K562 (cell line): ENCODE measurements around the gene CDC42BPB. TPM values are rescaled to one million over a fixed set of nuclear protein-coding genes. Genes with fewer than 3 reads are reported as not detected.

Experiments used
- C11orf30 ChIP-seq: fragments of 450-650 bp; IDR thresholded peaks from 2 replicates; pipeline ENCODE4 v1.6.1; 2016; ENCODE audit warnings: low read depth, mild to moderate bottlenecking
- CSDE1 ChIP-seq, 2 experiments: fragments of 450-650 bp; IDR thresholded peaks; 2 replicates each; pipeline ENCODE4 v1.6.1; 2016; ENCODE audit warnings: mild to moderate bottlenecking in 1 of 2
- EWSR1 ChIP-seq: fragments of 450-650 bp; IDR thresholded peaks from 2 replicates; pipeline ENCODE4 v1.6.1; 2018; ENCODE audit warnings: borderline replicate concordance, mild to moderate bottlenecking, low read depth, moderate library complexity; ENCODE audit not compliant: partially characterized antibody
- NBN ChIP-seq: fragments of 450-650 bp; IDR thresholded peaks from 2 replicates; pipeline ENCODE4 v1.6.1; 2016; ENCODE audit warnings: low read depth, mild to moderate bottlenecking
- SIX5 ChIP-seq, 2 experiments: IDR thresholded peaks; 2 replicates each; pipeline ENCODE4 v1.6.1; 2011; ENCODE audit warnings: low read length in 2 of 2, borderline replicate concordance in 1 of 2, low read depth in 1 of 2, mild to moderate bottlenecking in 1 of 2, moderate library complexity in 1 of 2; ENCODE audit not compliant: insufficient read depth in 1 of 2
- SMAD1 ChIP-seq: fragments of 150-350 bp; IDR thresholded peaks from 2 replicates; pipeline ENCODE4 v1.6.1; 2014; ENCODE audit warnings: low read length, low read depth; ENCODE audit not compliant: partially characterized antibody
- SMAD2 ChIP-seq: fragments of 150-350 bp; IDR thresholded peaks from 2 replicates; pipeline ENCODE4 v1.6.1; 2014; ENCODE audit warnings: low read depth, mild to moderate bottlenecking, low read length
- SREBF2 ChIP-seq: sonication (generic); formaldehyde crosslinking; IDR thresholded peaks from 2 replicates; pipeline ENCODE4 v1.4.0; 2020; ENCODE audit warnings: mild to moderate bottlenecking, missing genetic modification reagents
- ZNF143 ChIP-seq: sonication (generic); formaldehyde crosslinking; IDR thresholded peaks from 2 replicates; pipeline ENCODE4 v1.9.0; 2022; ENCODE audit warnings: mild to moderate bottlenecking, missing genetic modification reagents
- ZNF586 ChIP-seq: fragments of 450-650 bp; formaldehyde crosslinking; conservative IDR thresholded peaks from 2 replicates; pipeline ENCODE4 v1.4.0; 2020; ENCODE audit warnings: mild to moderate bottlenecking, moderate library complexity
- polyA plus RNA-seq, 8 experiments: library from polyadenylated mRNA; depleted of rRNA in 4 of 8; stranded (reverse) in 5 of 8; unstranded in 3 of 8; fragments of >200 nt; fragmentation: Nextera tagmentation in 2 of 8; fragmentation: Illumina TruSeq in 1 of 8; extraction: Ambion mirVana in 2 of 8; extraction: Trizol in 1 of 8; gene quantifications; 2 replicates each; pipeline versions ENCODE4 v1.2.1 to v1.2.3, GENCODE V29; 2011 to 2014; ENCODE audit warnings: inconsistent platforms in 1 of 8, missing spikeins in 1 of 8
- total RNA-seq, 7 experiments: library from RNA; depleted of rRNA in 6 of 7; stranded (reverse); fragments of >200 nt in 6 of 7; fragmentation: Illumina TruSeq in 2 of 7; extraction: Trizol in 2 of 7; gene quantifications; 2 replicates each; pipeline versions ENCODE4 v1.2.1 to v1.2.3, GENCODE V29; 2011 to 2021; ENCODE audit warnings: low replicate concordance in 1 of 7
- TF ChIP-seq, protein P1 (sequence below), 2 experiments: fragments of 450-650 bp; IDR thresholded peaks; 2 replicates each; pipeline ENCODE4 v1.6.1; 2016; ENCODE audit warnings: mild to moderate bottlenecking in 2 of 2, borderline replicate concordance in 1 of 2, low read depth in 1 of 2, moderate library complexity in 1 of 2
- TF ChIP-seq, protein P2 (sequence below), 3 experiments: IDR thresholded peaks in 2 of 3; conservative IDR thresholded peaks in 1 of 3; 2 replicates each; pipeline ENCODE4 v1.5.1; 2011 to 2012; ENCODE audit warnings: low read length in 3 of 3, mild to moderate bottlenecking in 3 of 3, control low read depth in 2 of 3, improper control_type of control experiment in 1 of 3, inconsistent platforms in 1 of 3, low read depth in 1 of 3, mixed read lengths in 1 of 3, moderate library complexity in 1 of 3; ENCODE audit not compliant: insufficient read depth in 2 of 3
- TF ChIP-seq, protein P3 (sequence below): fragments of 450-650 bp; formaldehyde crosslinking; IDR thresholded peaks from 2 replicates; pipeline ENCODE4 v1.4.0; 2022; ENCODE audit warnings: mild to moderate bottlenecking, moderate library complexity
- TF ChIP-seq, protein P4 (sequence below): sonication (generic); formaldehyde crosslinking; IDR thresholded peaks from 2 replicates; pipeline ENCODE4 v1.8.1; 2023; ENCODE audit warnings: mild to moderate bottlenecking, missing genetic modification reagents

Gene CDC42BPB
- total and polyA plus RNA-seq, 9 of the 15 experiments (the other 6 are each of a cell fraction or from before 2014, with no cell fraction given) = 0.07 to 24.3 (median 12.6) TPM

DNA sequence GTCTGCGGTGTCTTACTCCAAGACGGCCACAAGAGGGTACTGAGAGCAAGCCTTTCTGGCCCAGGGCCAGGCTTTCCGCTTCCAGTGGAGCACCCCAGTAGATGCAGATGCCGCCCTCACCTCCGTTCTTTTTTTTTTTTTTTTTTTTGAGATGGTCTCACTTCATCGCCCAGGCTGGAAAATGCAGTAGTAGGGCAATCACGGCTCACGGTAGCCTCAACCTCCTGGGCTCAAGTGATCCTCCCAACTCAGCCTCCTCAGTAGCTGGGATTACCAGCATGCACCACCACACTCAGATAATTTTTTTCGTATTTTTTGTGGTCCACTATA lies 21.0 kb upstream of the CDC42BPB start (continued):
- no peak for TF ChIP-seq NBN
- TF ChIP-seq, protein P1, sequence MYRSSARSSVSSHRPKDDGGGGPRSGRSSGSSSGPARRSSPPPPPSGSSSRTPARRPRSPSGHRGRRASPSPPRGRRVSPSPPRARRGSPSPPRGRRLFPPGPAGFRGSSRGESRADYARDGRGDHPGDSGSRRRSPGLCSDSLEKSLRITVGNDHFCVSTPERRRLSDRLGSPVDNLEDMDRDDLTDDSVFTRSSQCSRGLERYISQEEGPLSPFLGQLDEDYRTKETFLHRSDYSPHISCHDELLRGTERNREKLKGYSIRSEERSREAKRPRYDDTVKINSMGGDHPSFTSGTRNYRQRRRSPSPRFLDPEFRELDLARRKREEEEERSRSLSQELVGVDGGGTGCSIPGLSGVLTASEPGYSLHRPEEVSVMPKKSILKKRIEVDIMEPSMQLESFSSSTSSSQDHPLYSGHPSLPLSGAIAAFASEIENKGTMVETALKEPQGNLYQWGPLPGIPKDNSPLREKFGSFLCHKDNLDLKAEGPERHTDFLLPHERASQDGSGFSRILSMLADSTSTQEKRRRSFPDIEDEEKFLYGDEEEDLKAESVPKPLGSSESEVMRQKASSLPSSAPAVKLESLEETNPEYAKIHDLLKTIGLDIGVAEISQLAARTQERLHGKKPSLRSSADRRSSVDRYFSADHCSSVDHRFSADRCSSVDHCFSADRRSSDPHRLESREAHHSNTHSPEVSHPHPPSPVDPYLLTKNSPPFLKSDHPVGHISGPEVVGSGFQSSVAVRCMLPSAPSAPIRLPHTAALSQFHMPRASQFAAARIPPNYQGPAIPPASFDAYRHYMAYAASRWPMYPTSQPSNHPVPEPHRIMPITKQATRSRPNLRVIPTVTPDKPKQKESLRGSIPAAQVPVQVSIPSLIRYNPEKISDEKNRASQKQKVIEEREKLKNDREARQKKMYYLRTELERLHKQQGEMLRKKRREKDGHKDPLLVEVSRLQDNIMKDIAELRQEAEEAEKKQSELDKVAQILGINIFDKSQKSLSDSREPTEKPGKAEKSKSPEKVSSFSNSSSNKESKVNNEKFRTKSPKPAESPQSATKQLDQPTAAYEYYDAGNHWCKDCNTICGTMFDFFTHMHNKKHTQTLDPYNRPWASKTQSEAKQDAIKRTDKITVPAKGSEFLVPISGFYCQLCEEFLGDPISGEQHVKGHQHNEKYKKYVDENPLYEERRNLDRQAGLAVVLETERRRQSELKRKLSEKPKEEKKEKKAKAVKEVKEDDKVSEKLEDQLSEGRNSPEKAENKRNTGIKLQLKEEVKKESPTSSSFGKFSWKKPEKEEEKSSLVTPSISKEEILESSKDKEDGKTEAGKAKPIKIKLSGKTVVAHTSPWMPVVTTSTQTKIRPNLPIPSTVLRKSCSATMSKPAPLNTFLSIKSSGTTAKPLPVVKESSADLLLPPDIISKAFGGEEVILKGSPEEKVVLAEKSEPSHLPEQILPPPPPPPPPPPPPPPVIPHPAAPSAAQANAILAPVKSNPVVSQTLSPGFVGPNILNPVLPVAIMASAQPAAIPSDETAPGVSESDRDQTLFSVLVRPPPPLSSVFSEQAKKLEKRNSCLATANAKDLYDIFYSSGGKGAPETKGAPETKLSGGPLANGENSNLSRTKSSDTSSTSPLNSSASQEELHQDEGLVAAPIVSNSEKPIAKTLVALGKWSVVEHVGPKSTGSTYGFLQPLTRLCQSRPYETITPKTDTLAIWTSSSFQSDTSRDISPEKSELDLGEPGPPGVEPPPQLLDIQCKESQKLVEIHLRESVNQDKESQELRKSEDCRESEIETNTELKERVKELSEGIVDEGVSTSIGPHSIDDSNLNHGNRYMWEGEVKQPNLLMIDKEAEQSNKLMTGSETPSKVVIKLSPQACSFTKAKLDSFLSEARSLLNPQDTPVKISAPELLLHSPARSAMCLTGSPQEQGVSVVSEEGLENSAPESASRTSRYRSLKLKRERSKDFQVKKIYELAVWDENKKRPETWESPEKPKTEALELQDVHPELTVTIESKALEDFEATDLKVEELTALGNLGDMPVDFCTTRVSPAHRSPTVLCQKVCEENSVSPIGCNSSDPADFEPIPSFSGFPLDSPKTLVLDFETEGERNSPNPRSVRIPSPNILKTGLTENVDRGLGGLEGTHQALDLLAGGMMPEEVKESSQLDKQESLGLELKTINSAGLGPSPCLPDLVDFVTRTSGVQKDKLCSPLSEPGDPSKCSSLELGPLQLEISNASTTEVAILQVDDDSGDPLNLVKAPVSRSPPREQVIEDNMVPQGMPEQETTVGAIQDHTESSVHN (IDR thresholded peaks at IDR 0.05; ENCODE audit: borderline replicate concordance in 1 of 2, low read depth in 1 of 2) = no peak
- no peak for TF ChIP-seq CSDE1 (IDR thresholded peaks at IDR 0.05)
- no peak for TF ChIP-seq SMAD2
- TF ChIP-seq C11orf30 = no peak
- TF ChIP-seq, protein P2, sequence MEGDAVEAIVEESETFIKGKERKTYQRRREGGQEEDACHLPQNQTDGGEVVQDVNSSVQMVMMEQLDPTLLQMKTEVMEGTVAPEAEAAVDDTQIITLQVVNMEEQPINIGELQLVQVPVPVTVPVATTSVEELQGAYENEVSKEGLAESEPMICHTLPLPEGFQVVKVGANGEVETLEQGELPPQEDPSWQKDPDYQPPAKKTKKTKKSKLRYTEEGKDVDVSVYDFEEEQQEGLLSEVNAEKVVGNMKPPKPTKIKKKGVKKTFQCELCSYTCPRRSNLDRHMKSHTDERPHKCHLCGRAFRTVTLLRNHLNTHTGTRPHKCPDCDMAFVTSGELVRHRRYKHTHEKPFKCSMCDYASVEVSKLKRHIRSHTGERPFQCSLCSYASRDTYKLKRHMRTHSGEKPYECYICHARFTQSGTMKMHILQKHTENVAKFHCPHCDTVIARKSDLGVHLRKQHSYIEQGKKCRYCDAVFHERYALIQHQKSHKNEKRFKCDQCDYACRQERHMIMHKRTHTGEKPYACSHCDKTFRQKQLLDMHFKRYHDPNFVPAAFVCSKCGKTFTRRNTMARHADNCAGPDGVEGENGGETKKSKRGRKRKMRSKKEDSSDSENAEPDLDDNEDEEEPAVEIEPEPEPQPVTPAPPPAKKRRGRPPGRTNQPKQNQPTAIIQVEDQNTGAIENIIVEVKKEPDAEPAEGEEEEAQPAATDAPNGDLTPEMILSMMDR (IDR thresholded peaks at IDR 0.05 in 2 of 3, conservative IDR thresholded peaks at IDR 0.05 in 1 of 3; ENCODE audit: insufficient read depth in 2 of 3, low read depth in 1 of 3, low read length in 3 of 3) = peak; percentile 78 to 81 (median 78)
- no peak for TF ChIP-seq ZNF143 (CRISPR knock-in tag)
- TF ChIP-seq SMAD1 = peak; percentile 57
- TF ChIP-seq, protein P3, sequence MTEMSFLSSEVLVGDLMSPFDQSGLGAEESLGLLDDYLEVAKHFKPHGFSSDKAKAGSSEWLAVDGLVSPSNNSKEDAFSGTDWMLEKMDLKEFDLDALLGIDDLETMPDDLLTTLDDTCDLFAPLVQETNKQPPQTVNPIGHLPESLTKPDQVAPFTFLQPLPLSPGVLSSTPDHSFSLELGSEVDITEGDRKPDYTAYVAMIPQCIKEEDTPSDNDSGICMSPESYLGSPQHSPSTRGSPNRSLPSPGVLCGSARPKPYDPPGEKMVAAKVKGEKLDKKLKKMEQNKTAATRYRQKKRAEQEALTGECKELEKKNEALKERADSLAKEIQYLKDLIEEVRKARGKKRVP (CRISPR knock-in tag) = no peak
- no peak for TF ChIP-seq SREBF2
- no peak for TF ChIP-seq ZNF586 (CRISPR knock-in tag)
- TF ChIP-seq, protein P4, sequence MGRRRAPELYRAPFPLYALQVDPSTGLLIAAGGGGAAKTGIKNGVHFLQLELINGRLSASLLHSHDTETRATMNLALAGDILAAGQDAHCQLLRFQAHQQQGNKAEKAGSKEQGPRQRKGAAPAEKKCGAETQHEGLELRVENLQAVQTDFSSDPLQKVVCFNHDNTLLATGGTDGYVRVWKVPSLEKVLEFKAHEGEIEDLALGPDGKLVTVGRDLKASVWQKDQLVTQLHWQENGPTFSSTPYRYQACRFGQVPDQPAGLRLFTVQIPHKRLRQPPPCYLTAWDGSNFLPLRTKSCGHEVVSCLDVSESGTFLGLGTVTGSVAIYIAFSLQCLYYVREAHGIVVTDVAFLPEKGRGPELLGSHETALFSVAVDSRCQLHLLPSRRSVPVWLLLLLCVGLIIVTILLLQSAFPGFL (CRISPR knock-in tag) = no peak
- no peak for TF ChIP-seq SIX5 (IDR thresholded peaks at IDR 0.05; ENCODE audit: borderline replicate concordance in 1 of 2, insufficient read depth in 1 of 2, low read depth in 1 of 2, low read length in 2 of 2)
- no peak for TF ChIP-seq EWSR1
